Smooth muscle cell (in vitro differentiated cells): ENCODE measurements around the gene PDGFRB. TPM values are rescaled to one million over a fixed set of nuclear protein-coding genes. Genes with fewer than 3 reads are reported as not detected.

ENCODE experiments used
- DNase-seq: peaks from one replicate; lab custom pipeline; 2025; ENCODE audit not compliant: unreplicated experiment; lab: John Stamatoyannopoulos, UW
- H2AFZ ChIP-seq: fragments of 200-600 bp; sonication (generic); 2 replicates; pipeline ENCODE4 v1.6.0; 2016; ENCODE audit warnings: antibody characterized with exemption, low read depth, mild to moderate bottlenecking
- H3F3A ChIP-seq: fragments of 200-600 bp; sonication (generic); 2 replicates; pipeline ENCODE4 v1.6.0; 2017; ENCODE audit warnings: antibody characterized with exemption, low read depth
- H3K27ac ChIP-seq: fragments of 200-600 bp; sonication (generic); 2 replicates; pipeline ENCODE4 v1.5.1; 2016; ENCODE audit warnings: low read depth, mild to moderate bottlenecking
- H3K27me3 ChIP-seq: fragments of 200-600 bp; sonication (generic); 2 replicates; pipeline ENCODE4 v1.6.1; 2016; ENCODE audit warnings: low read depth, mild to moderate bottlenecking
- H3K36me3 ChIP-seq: fragments of 200-600 bp; sonication (generic); 2 replicates; pipeline ENCODE4 v1.5.1; 2016; ENCODE audit warnings: low read depth
- H3K4me1 ChIP-seq: fragments of 200-600 bp; sonication (generic); 2 replicates; pipeline ENCODE4 v1.5.1; 2016; ENCODE audit warnings: low read depth
- H3K4me2 ChIP-seq: fragments of 200-600 bp; sonication (generic); 2 replicates; pipeline ENCODE4 v1.6.0; 2016; ENCODE audit warnings: mild to moderate bottlenecking
- H3K4me3 ChIP-seq: fragments of 200-600 bp; sonication (generic); 2 replicates; pipeline ENCODE4 v1.5.1; 2016; ENCODE audit warnings: mild to moderate bottlenecking
- H3K79me2 ChIP-seq: fragments of 200-600 bp; sonication (generic); 2 replicates; pipeline ENCODE4 v1.6.0; 2016; ENCODE audit warnings: low read depth, mild to moderate bottlenecking
- H3K9ac ChIP-seq: fragments of 200-600 bp; sonication (generic); 2 replicates; pipeline ENCODE4 v1.6.0; 2016; ENCODE audit warnings: low read depth
- H3K9me3 ChIP-seq: fragments of 200-600 bp; sonication (generic); replicated peaks from 2 replicates; pipeline ENCODE4 v1.5.1; 2016; ENCODE audit warnings: low read depth
- H4K20me1 ChIP-seq: fragments of 200-600 bp; sonication (generic); 2 replicates; pipeline ENCODE4 v1.6.0; 2016; ENCODE audit warnings: low read depth
- WGBS: methylation state at CpG from one replicate; pipeline ENCODE4 v1.1.7; 2016; ENCODE audit warnings: low lambda C conversion rate; 5-methylcytosine and 5-hydroxymethylcytosine counted together
- polyA plus RNA-seq: library from polyadenylated mRNA; unstranded; fragments of >200 nt; fragmentation: Nextera tagmentation; extraction: Ambion mirVana; gene quantifications from 2 replicates; pipeline ENCODE4 v1.2.1, GENCODE V29; 2016
- total RNA-seq: library from RNA; depleted of rRNA; stranded (reverse); fragments of >200 nt; gene quantifications from 2 replicates; pipeline ENCODE4 v1.2.3, GENCODE V29; 2014
- TF ChIP-seq, protein P1 (sequence below): fragments of 200-600 bp; sonication (generic); IDR thresholded peaks from 2 replicates; pipeline ENCODE4 v1.5.1; 2017; ENCODE audit warnings: borderline replicate concordance, mild to moderate bottlenecking, antibody characterized with exemption; ENCODE audit not compliant: insufficient read depth, poor library complexity, severe bottlenecking

Gene PDGFRB
- total and polyA plus RNA-seq, 2 experiments from 2014 or later, result 370 to 522 TPM

DNA sequence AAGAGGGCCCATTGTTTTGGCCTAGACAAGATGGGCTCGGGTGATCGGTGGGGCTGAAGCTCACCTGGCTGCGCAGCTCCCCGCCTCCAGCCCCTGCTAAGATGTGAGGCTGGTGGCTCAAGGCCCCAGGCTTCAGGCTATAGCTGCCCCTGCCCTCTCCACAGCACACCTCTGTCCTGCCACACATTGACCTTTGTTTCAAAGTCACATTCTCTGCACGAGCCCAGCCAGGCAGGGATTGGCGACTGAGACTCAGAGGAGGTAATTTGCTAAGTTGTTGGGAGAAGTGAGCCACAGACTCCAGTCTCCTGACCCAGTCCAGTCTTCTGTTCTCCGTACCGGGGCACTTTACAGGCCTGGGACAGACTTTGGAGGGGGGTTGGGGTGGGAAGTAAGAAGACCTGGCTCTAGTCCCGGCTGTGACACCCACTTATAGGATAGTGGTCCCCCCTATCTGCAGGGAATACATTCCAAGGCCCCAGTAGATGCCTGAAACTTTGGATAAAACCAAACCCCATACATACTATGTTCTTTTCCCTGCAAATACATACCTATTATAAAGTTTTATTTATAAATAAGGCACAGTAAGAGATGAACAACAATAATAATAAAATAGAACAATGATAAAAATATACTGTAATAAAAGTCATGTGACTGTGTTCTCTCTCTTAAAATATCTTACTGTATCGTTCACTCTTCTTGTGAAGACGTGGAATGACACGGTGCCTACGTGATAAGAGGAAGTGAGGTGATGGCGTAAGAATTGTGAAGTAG lies 13.3 kb downstream of the PDGFRB start:
- Histone ChIP-seq H3K4me3 (no peak overlapping the region), H3K9ac (peak overlapping the region; percentile 77), H3K4me2 (peak overlapping the region; percentile 76), H3K27ac (peak overlapping the region; percentile 100), H3K9me3 (no peaks in the 10 kb centered on the region), H3F3A (peaks cover 41% of the 10 kb centered on the region), H3K79me2 (peaks cover 47% of the 10 kb centered on the region), H3K4me1 (peaks cover 81% of the 10 kb centered on the region), H2AFZ (no peak overlapping the region), H4K20me1 (peaks cover 16% of the 10 kb centered on the region), H3K27me3 (no peaks in the 10 kb centered on the region), H3K36me3 (no peaks in the 10 kb centered on the region)
- 38% methylated on average over 14 of the region's 14 CpGs for WGBS
- DNase-seq, result no peak
- TF ChIP-seq, protein P1, sequence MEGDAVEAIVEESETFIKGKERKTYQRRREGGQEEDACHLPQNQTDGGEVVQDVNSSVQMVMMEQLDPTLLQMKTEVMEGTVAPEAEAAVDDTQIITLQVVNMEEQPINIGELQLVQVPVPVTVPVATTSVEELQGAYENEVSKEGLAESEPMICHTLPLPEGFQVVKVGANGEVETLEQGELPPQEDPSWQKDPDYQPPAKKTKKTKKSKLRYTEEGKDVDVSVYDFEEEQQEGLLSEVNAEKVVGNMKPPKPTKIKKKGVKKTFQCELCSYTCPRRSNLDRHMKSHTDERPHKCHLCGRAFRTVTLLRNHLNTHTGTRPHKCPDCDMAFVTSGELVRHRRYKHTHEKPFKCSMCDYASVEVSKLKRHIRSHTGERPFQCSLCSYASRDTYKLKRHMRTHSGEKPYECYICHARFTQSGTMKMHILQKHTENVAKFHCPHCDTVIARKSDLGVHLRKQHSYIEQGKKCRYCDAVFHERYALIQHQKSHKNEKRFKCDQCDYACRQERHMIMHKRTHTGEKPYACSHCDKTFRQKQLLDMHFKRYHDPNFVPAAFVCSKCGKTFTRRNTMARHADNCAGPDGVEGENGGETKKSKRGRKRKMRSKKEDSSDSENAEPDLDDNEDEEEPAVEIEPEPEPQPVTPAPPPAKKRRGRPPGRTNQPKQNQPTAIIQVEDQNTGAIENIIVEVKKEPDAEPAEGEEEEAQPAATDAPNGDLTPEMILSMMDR, result no peak

DNA sequence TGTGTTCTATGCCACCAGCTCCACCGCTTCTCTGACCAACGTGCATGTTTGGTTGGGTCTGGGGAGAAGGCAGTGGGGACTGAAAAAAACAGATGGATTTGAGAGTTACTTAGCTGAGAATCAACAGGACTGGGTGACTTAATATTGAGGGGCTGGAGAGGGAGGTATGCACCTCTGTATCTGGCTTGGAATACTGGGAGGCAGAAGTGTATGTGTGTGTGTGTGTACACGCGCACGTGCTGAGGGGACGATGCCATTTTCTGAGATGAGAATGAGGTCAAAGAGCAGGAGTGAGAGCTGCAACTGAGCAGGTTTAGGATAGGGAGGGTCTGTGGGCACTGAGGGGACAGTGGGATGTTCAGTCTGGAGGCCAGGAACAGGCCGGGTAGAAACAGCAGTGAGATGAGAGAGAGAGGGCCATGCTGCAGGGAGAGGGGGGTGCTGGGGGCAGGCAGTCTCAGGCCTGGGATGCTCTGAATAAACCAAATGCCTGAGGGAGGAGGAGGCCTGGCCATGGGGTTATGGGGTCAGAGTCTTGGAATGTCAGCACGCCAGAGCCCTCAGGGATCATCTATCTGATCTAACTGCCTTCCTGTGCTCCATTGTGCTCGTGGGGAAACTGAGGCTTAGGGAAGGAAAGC lies 14.0 kb downstream of the PDGFRB start:
- Histone ChIP-seq H2AFZ (no peak overlapping the region), H3K4me2 (peak overlapping the region; percentile 76), H3K9me3 (no peaks in the 10 kb centered on the region), H3K36me3 (no peaks in the 10 kb centered on the region), H4K20me1 (peaks cover 9% of the 10 kb centered on the region), H3K79me2 (peaks cover 46% of the 10 kb centered on the region), H3K9ac (peak overlapping the region; percentile 77), H3K4me3 (no peak overlapping the region), H3F3A (peaks cover 45% of the 10 kb centered on the region), H3K27me3 (no peaks in the 10 kb centered on the region), H3K4me1 (peaks cover 82% of the 10 kb centered on the region), H3K27ac (peak overlapping the region; percentile 100)
- 37% methylated on average over 9 of the region's 9 CpGs for WGBS
- TF ChIP-seq, protein P1, result no peak
- no peak for DNase-seq

DNA sequence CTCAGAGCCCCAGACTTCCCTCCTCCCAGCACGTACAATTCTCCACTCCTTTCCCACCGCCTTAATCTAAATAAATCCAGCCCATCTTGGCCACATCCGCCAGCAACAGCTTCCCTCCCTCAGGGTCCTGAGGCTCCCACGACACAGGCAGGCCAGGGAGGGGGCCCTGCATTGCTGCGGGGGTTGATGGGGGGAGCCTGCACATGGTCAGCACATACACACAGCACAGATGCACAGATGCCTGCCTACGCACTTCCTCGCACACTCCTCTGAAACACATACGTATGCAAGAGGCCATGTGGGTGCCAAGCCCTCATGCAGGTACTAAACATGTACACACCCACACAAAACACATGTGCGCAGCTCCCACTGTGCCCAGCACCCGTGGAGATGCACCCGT lies 14.8 kb downstream of the PDGFRB start:
- Histone ChIP-seq H2AFZ (no peak overlapping the region), H3K4me2 (peak overlapping the region; percentile 76), H3K4me3 (no peak overlapping the region), H3F3A (peaks cover 38% of the 10 kb centered on the region), H3K27ac (peak overlapping the region; percentile 100), H4K20me1 (peaks cover under 1% of the 10 kb centered on the region), H3K27me3 (no peaks in the 10 kb centered on the region), H3K79me2 (peaks cover 43% of the 10 kb centered on the region), H3K9ac (peak overlapping the region; percentile 96), H3K4me1 (peaks cover 89% of the 10 kb centered on the region), H3K9me3 (no peaks in the 10 kb centered on the region), H3K36me3 (no peaks in the 10 kb centered on the region)
- WGBS, result 37% methylated on average over 11 of the region's 11 CpGs
- DNase-seq, result no peak
- TF ChIP-seq, protein P1, result no peak
